Suprapubic skin (tissue), 4 donors: Measurements from ENCODE around the gene MAN2B1. TPM values are rescaled to one million over a fixed set of nuclear protein-coding genes. Genes with fewer than 3 reads are reported as not detected.

Experiments used
- DNase-seq, 2 donors: peaks; one replicate each; pipeline ENCODE4 v3.0.0-alpha.2; 2019; ENCODE audit warnings: low spot score in 2 of 2
- H3K27ac ChIP-seq: fragments of 200-600 bp; sonication (generic); one replicate; pipeline ENCODE4 v1.5.1; 2019
- H3K27me3 ChIP-seq: fragments of 200-600 bp; sonication (generic); one replicate; pipeline ENCODE4 v1.5.1; 2019
- H3K36me3 ChIP-seq: fragments of 200-600 bp; sonication (generic); one replicate; pipeline ENCODE4 v1.5.1; 2019
- H3K4me1 ChIP-seq: fragments of 200-600 bp; sonication (generic); one replicate; pipeline ENCODE4 v1.5.1; 2019
- H3K4me3 ChIP-seq: fragments of 200-600 bp; sonication (generic); one replicate; pipeline ENCODE4 v1.5.1; 2019; ENCODE audit warnings: mild to moderate bottlenecking
- H3K9me3 ChIP-seq: fragments of 200-600 bp; sonication (generic); one replicate; pipeline ENCODE4 v1.5.1; 2019
- EP300 ChIP-seq: sonication (generic); formaldehyde crosslinking; IDR thresholded peaks from one replicate; pipeline ENCODE4 v1.6.1; 2017; ENCODE audit warnings: antibody characterized with exemption
- POLR2A ChIP-seq, 2 donors: fragments of 450-650 bp; IDR thresholded peaks; one replicate each; pipeline ENCODE4 v1.6.1; 2017; ENCODE audit warnings: antibody characterized with exemption in 2 of 2, mild to moderate bottlenecking in 2 of 2, moderate library complexity in 2 of 2
- POLR2AphosphoS5 ChIP-seq, 3 donors: sonication (generic); formaldehyde crosslinking; IDR thresholded peaks; one replicate each; pipeline ENCODE4 v1.6.1; 2017; ENCODE audit warnings: antibody characterized with exemption in 3 of 3
- WGBS: methylation state at CpG from one replicate; pipeline ENCODE4 v1.1.5; 2018; 5-methylcytosine and 5-hydroxymethylcytosine counted together
- total RNA-seq, 4 donors: library from RNA; depleted of rRNA; stranded (reverse); fragments of >200 nt; gene quantifications; one replicate each; pipeline ENCODE4 v1.1.0, GENCODE V29; 2016
- TF ChIP-seq, protein P1 (sequence below), 2 donors: fragments of 200-600 bp in 1 of 2; fragments of 450-650 bp in 1 of 2; sonication (generic) in 1 of 2; IDR thresholded peaks; one replicate each; pipeline ENCODE4 v1.5.1; 2016 to 2019; ENCODE audit warnings: antibody characterized with exemption in 2 of 2, mild to moderate bottlenecking in 1 of 2, moderate library complexity in 1 of 2

The MAN2B1 gene
- total RNA-seq, 4 donors from 2014 or later = 42.6 to 94.1 (median 78.9) TPM

DNA sequence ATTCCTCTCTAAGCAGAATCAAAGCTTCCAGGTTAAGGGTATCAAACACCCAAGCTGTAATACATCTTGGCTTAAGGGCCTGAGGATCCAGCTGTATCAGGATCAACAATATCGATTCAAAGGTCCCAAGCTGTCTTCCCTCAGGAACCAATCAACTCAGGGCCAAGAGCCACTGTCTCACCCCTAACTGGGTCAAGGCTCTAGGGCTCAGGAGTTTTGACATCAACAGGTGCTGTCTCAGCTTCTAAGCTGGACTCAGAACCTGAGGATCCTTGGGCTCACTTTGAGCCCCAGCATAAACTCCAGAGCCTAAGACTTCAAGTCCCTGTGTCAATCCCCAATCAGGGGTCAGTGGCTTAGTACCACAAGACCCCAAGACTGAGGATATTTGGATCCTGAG lies 29.0 kb upstream of the MAN2B1 start:
- TF ChIP-seq POLR2AphosphoS5 (IDR thresholded peaks at IDR 0.05) (no peak), EP300 (no peak), POLR2A (IDR thresholded peaks at IDR 0.05) (no peak)
- TF ChIP-seq, protein P1, sequence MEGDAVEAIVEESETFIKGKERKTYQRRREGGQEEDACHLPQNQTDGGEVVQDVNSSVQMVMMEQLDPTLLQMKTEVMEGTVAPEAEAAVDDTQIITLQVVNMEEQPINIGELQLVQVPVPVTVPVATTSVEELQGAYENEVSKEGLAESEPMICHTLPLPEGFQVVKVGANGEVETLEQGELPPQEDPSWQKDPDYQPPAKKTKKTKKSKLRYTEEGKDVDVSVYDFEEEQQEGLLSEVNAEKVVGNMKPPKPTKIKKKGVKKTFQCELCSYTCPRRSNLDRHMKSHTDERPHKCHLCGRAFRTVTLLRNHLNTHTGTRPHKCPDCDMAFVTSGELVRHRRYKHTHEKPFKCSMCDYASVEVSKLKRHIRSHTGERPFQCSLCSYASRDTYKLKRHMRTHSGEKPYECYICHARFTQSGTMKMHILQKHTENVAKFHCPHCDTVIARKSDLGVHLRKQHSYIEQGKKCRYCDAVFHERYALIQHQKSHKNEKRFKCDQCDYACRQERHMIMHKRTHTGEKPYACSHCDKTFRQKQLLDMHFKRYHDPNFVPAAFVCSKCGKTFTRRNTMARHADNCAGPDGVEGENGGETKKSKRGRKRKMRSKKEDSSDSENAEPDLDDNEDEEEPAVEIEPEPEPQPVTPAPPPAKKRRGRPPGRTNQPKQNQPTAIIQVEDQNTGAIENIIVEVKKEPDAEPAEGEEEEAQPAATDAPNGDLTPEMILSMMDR (IDR thresholded peaks at IDR 0.05) = no peak
- Histone ChIP-seq H3K27ac (no peak overlapping the region), H3K27me3 (no peaks in the 10 kb centered on the region), H3K9me3 (no peaks in the 10 kb centered on the region), H3K4me3 (peak overlapping the region; percentile 81), H3K36me3 (peaks cover 21% of the 10 kb centered on the region), H3K4me1 (peaks cover 22% of the 10 kb centered on the region)
- 67% methylated on average over 1 of the region's 1 CpG for WGBS
- no peak for DNase-seq

DNA sequence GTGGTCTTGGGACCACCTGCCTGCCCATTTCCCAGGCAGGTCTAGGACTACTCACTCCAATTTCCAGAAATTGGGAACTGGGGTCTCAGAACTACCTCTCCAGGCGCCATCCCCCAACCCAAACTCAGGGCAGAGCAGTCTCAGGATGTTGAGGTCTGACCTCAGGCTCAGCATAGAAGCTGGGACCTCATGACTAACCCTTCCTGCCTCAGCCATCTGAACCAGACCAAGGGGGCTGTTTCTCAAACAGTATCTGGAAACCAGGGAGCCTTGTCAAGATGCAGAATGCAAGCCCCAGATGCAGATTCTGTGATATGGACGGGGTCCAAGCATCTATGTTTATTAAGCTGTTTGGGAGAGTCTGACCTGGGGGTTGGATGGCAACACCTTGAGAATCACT lies 28.6 kb upstream of the MAN2B1 start:
- DNase-seq = no peak
- WGBS = 100% methylated on average over 1 of the region's 2 CpGs
- H3K4me3 ChIP-seq = peak overlapping the region; percentile 81
- peaks cover 17% of the 10 kb centered on the region for H3K36me3 ChIP-seq
- H3K27me3 ChIP-seq = no peaks in the 10 kb centered on the region
- H3K9me3 ChIP-seq = no peaks in the 10 kb centered on the region
- H3K4me1 ChIP-seq = peaks cover 22% of the 10 kb centered on the region
- TF ChIP-seq, protein P1 (IDR thresholded peaks at IDR 0.05) = no peak
- no peak for TF ChIP-seq POLR2AphosphoS5 (IDR thresholded peaks at IDR 0.05)
- H3K27ac ChIP-seq = no peak overlapping the region

DNA sequence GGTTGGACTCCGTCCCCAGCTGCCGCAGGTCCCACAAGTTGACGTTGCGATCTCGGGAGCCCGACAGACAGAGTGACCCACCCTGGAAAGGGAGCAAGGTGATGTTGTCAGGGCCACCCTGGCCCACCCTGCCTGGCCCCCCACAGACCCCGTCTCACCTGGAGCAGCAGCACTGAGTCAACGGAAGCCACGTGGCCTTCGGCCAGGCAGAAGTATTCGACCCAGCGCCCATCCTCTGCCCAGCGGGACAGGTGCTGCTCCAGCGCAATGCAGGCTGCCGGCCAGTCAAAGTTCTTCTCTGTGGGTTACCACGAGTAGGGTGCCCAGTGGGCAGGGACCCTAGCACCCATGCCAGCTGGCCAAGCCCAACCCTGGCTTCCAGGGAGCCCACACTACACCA lies 28.1 kb upstream of the MAN2B1 start:
- H3K4me3 ChIP-seq = no peak overlapping the region
- peaks cover 14% of the 10 kb centered on the region for H3K36me3 ChIP-seq
- 95% methylated on average over 10 of the region's 16 CpGs for WGBS
- DNase-seq = no peak
- no peak overlapping the region for H3K27ac ChIP-seq
- peaks cover 22% of the 10 kb centered on the region for H3K4me1 ChIP-seq
- TF ChIP-seq, protein P1 (IDR thresholded peaks at IDR 0.05) = no peak
- TF ChIP-seq POLR2A (IDR thresholded peaks at IDR 0.05) (no peak), POLR2AphosphoS5 (IDR thresholded peaks at IDR 0.05) (no peak), EP300 (no peak)
- H3K27me3 ChIP-seq = no peaks in the 10 kb centered on the region
- H3K9me3 ChIP-seq = no peaks in the 10 kb centered on the region

DNA sequence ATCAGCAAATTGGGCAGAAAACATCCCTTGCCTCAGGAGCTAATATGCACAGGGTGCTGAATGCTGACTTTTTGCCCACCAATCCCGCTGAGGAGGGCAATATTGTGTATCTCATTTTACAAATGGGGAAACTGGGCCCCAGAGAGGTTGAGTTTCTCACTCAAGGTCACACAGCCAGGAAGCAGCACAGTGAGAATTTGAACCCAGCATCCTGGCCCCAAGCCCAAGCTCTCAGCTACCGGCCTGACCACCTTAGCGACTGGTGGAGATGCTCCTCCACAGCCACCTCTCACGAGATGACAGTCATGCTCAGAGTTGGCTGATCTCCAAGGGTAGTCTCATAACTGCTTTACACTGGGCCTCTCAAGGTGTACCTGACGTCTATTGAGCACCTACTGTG lies 26.4 kb upstream of the MAN2B1 start:
- H3K27ac ChIP-seq = no peak overlapping the region
- peaks cover 7% of the 10 kb centered on the region for H3K36me3 ChIP-seq
- DNase-seq = no peak
- H3K9me3 ChIP-seq = no peaks in the 10 kb centered on the region
- TF ChIP-seq POLR2A (IDR thresholded peaks at IDR 0.05) = no peak
- 92% methylated on average over 5 of the region's 5 CpGs for WGBS
- H3K4me3 ChIP-seq = no peak overlapping the region
- H3K4me1 ChIP-seq = peaks cover 22% of the 10 kb centered on the region
- H3K27me3 ChIP-seq = no peaks in the 10 kb centered on the region

DNA sequence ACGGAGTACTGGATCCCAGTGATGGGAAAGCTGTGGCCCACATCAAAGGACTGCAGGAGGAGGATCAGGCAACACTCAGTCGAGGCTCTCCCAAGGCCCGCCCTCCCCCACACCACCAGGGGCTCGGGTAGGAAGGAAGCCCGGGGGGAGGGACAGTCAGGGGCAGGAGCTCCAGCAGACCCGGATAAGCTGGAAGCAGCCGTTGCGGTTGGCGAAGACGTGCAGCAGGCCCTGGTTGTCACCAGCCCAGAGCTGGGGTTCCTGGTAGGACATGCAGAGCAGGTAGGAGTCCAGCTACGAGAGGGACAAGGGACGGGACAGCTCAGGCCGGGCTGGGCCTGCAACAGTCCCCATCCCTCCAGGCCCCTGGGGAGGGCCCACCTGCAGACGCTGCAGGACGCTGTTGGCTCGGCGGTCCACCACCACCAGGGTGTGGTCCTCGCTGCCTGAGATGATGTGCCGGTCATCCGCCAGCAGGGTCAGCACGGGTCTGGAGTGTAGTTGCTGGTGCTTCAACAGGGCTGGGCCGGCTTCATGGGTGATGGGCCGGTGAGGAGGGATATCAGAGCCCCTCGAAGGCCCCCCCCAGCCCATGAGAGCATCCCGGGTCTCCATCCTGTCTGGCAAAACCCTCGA lies 23.2 kb upstream of the MAN2B1 start:
- WGBS = 73% methylated on average over 11 of the region's 26 CpGs

DNA sequence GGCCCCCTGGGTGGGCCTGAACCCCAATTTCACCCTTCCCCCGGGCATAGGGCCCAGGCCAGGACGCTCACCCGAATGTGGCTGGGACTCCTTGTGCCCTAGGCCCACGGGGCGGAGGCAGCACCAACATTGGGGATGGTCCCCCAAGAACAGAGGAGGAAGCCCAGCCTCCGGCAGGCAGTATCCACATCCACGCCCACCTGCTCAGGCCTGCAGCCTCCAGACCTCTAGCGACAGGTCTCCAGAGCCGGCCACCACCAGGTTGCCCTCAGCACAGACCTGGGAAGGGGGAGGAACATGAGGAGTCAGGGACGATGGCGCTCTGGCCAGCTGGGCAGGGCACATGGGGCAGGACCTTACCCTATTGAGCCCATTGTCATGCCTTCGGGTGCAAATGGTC lies 22.5 kb upstream of the MAN2B1 start:
- Histone ChIP-seq H3K36me3 (peaks cover 7% of the 10 kb centered on the region), H3K4me1 (no peaks in the 10 kb centered on the region), H3K27me3 (no peaks in the 10 kb centered on the region), H3K9me3 (no peaks in the 10 kb centered on the region), H3K4me3 (no peak overlapping the region), H3K27ac (no peak overlapping the region)
- TF ChIP-seq, protein P1 (IDR thresholded peaks at IDR 0.05) = no peak
- no peak for TF ChIP-seq POLR2AphosphoS5 (IDR thresholded peaks at IDR 0.05)
- no peak for TF ChIP-seq EP300
- no peak for TF ChIP-seq POLR2A (IDR thresholded peaks at IDR 0.05)
- WGBS = 100% methylated on average over 1 of the region's 12 CpGs
- DNase-seq = no peak

More for the DNA sequence above, 23.2 kb upstream of the MAN2B1 start:
- H3K27ac ChIP-seq = no peak overlapping the region
- no peak for DNase-seq
- H3K36me3 ChIP-seq = peaks cover 7% of the 10 kb centered on the region
- H3K9me3 ChIP-seq = no peaks in the 10 kb centered on the region
- no peak overlapping the region for H3K4me3 ChIP-seq
- TF ChIP-seq EP300 (no peak), POLR2A (IDR thresholded peaks at IDR 0.05) (no peak)
- H3K27me3 ChIP-seq = no peaks in the 10 kb centered on the region
- peaks cover under 1% of the 10 kb centered on the region for H3K4me1 ChIP-seq
